ENCODE measurements around the gene ATXN1.

Gene ATXN1

DNA sequence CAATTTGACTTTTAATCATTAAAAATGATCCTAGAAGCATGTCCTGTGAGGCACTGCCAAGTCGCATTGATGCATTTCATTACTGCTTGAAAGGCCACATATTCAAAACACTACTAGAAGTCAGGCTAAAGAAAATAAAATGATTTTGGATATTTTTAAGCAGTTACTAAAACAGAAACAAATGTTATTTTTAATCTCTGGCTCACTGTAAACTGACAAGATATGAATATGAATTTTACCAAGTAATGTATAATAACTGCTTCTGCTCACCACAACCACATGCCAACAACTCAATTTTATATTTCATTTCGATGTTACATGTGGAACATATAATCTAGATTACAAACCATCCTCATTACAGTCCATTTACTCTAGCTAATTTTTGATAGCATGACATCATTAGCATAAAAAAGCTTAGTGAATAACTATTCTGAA is 90.6 kb downstream of the ATXN1 start:
- ChIA-PET POLR2A (no interaction called here), CTCF (no interaction called here)
- no peak for TF ChIP-seq FOXM1 (IDR thresholded peaks at IDR 0.05; ENCODE audit: borderline replicate concordance)
- TF ChIP-seq, protein P1, sequence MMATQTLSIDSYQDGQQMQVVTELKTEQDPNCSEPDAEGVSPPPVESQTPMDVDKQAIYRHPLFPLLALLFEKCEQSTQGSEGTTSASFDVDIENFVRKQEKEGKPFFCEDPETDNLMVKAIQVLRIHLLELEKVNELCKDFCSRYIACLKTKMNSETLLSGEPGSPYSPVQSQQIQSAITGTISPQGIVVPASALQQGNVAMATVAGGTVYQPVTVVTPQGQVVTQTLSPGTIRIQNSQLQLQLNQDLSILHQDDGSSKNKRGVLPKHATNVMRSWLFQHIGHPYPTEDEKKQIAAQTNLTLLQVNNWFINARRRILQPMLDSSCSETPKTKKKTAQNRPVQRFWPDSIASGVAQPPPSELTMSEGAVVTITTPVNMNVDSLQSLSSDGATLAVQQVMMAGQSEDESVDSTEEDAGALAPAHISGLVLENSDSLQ (IDR thresholded peaks at IDR 0.05), result no peak
- no peak for TF ChIP-seq ARNT (IDR thresholded peaks at IDR 0.05)
- no peak for TF ChIP-seq SP1 (IDR thresholded peaks at IDR 0.05)
- TF ChIP-seq SUZ12 (IDR thresholded peaks at IDR 0.05), result no peak
- no peak for TF ChIP-seq NFRKB (IDR thresholded peaks at IDR 0.05)
- TF ChIP-seq ELF4 (IDR thresholded peaks at IDR 0.05), result no peak
- TF ChIP-seq HDGF (IDR thresholded peaks at IDR 0.05; ENCODE audit: borderline replicate concordance), result no peak
- no peak for TF ChIP-seq L3MBTL2 (conservative IDR thresholded peaks at IDR 0.05)
- no peak for TF ChIP-seq FOXA1 (IDR thresholded peaks at IDR 0.05)
- TF ChIP-seq ZNF384 (IDR thresholded peaks at IDR 0.05), result no peak
- no peak for TF ChIP-seq BHLHE40 (IDR thresholded peaks at IDR 0.05; ENCODE audit: borderline replicate concordance)
- TF ChIP-seq TARDBP (IDR thresholded peaks at IDR 0.05), result no peak
- no peak for DNase-seq (ENCODE audit: extremely low spot score)

DNA sequence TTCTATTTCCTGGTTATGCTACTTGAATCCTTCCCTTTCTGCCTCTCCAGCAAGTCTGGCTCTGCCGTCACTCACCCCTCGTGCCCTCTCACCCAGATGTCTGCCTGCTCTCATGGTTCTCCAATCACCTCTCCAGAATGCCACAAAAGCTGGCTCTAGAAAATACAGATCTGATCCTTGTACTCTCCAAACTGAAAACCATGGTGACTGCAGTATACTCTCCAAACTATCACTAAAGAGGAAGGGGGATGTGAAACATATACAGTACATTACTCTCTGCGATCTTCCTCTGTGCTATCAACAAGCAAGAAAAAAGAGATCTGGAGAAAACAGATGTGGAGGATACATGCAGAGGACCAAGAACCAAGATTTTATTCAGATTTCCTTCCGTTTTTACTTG is 91.1 kb downstream of the ATXN1 start:
- no peak for DNase-seq (ENCODE audit: extremely low spot score)
- CTCF ChIA-PET, result no interaction called here
- TF ChIP-seq FOXM1 (IDR thresholded peaks at IDR 0.05; ENCODE audit: borderline replicate concordance), result no peak
- TF ChIP-seq BHLHE40 (IDR thresholded peaks at IDR 0.05; ENCODE audit: borderline replicate concordance), result no peak
- no peak for TF ChIP-seq SUZ12 (IDR thresholded peaks at IDR 0.05)
- TF ChIP-seq NFRKB (IDR thresholded peaks at IDR 0.05), result no peak
- TF ChIP-seq TARDBP (IDR thresholded peaks at IDR 0.05), result no peak
- no peak for TF ChIP-seq ARNT (IDR thresholded peaks at IDR 0.05)
- no peak for TF ChIP-seq HDGF (IDR thresholded peaks at IDR 0.05; ENCODE audit: borderline replicate concordance)
- TF ChIP-seq LEF1 (IDR thresholded peaks at IDR 0.05; ENCODE audit: borderline replicate concordance), result no peak
- TF ChIP-seq SP1 (IDR thresholded peaks at IDR 0.05), result no peak
- no peak for TF ChIP-seq FOXK2 (IDR thresholded peaks at IDR 0.05)
- no peak for TF ChIP-seq CTBP1 (IDR thresholded peaks at IDR 0.05; ENCODE audit: borderline replicate concordance)
- no peak for TF ChIP-seq ZNF384 (IDR thresholded peaks at IDR 0.05)
- no peak for TF ChIP-seq FOXA1 (IDR thresholded peaks at IDR 0.05)
- TF ChIP-seq, protein P1 (IDR thresholded peaks at IDR 0.05), result no peak
- TF ChIP-seq ELF4 (IDR thresholded peaks at IDR 0.05), result no peak
- no peak for TF ChIP-seq L3MBTL2 (conservative IDR thresholded peaks at IDR 0.05)
- POLR2A ChIA-PET, result no interaction called here

DNA sequence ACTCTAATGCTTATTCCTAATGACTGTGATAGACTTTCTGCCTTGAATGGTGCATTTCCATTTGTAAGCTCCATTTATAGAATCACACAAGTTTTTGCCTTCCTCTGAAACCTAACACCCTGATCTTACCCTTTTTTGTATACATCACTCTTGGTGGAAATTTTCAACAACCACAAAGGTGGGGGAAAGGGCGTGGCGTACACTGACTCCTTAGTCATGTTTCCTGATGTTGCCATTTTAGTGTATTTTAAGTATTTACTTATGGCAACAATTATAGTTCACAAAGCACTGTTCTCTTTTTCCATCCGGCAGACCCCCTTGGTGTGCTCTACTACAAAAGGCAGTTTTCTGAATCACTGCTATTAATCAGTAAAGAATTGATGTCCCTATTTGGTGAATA is 92.0 kb downstream of the ATXN1 start:
- TF ChIP-seq SUZ12 (IDR thresholded peaks at IDR 0.05) (no peak), ZNF384 (IDR thresholded peaks at IDR 0.05) (no peak), NFRKB (IDR thresholded peaks at IDR 0.05) (no peak), SP1 (IDR thresholded peaks at IDR 0.05) (no peak), BHLHE40 (IDR thresholded peaks at IDR 0.05; ENCODE audit: borderline replicate concordance) (no peak), CTBP1 (IDR thresholded peaks at IDR 0.05; ENCODE audit: borderline replicate concordance) (no peak)
- ChIA-PET POLR2A (no interaction called here), CTCF (no interaction called here)
- DNase-seq (ENCODE audit: extremely low spot score), result no peak

DNA sequence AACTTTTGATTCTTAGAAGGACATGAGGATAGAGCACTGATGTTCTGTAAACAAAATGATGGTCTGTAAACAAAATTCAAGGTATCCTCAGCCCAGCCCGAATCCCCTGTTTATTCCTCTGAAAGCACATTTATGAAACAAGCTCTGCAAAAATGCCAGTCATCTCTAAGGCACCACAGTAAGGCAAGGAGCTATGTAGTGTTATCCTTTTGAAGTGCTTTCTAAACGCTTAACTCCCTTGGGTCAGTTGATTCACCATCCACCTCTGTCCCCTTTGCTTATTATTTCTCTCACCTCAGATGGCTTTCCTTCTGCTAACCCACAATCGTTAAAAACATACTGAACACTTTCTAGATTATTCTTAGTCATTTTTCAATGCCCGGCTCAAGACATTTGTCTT is 93.8 kb downstream of the ATXN1 start:
- no peak for DNase-seq (ENCODE audit: extremely low spot score)
- POLR2A ChIA-PET, result no interaction called here
- TF ChIP-seq FOXK2 (IDR thresholded peaks at IDR 0.05), result no peak
- TF ChIP-seq HDGF (IDR thresholded peaks at IDR 0.05; ENCODE audit: borderline replicate concordance), result no peak
- TF ChIP-seq ELF4 (IDR thresholded peaks at IDR 0.05), result no peak
- TF ChIP-seq FOXA1 (IDR thresholded peaks at IDR 0.05), result no peak
- TF ChIP-seq LEF1 (IDR thresholded peaks at IDR 0.05; ENCODE audit: borderline replicate concordance), result no peak
- CTCF ChIA-PET, result no interaction called here

DNA sequence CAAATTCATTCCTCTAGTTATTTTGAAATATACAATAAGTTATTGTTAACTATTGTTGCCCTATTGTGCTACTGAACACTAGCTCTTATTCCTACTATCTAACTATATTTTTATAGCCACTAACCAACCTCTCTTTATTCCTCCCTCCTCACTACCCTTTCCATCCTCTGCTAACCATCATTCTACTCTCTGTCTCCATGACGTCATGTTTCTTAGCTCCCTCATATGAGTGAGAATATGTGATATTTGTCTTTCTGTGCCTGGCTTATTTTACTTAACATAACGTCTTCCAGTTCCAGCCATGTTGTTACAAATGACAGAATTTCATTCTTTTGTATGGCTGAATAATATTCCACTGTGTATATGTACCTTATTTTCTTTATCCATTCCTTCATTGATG is 95.3 kb downstream of the ATXN1 start:
- ChIA-PET CTCF (no interaction called here), POLR2A (no interaction called here)
- TF ChIP-seq SUZ12 (IDR thresholded peaks at IDR 0.05), result no peak
- no peak for TF ChIP-seq HDGF (IDR thresholded peaks at IDR 0.05; ENCODE audit: borderline replicate concordance)

DNA sequence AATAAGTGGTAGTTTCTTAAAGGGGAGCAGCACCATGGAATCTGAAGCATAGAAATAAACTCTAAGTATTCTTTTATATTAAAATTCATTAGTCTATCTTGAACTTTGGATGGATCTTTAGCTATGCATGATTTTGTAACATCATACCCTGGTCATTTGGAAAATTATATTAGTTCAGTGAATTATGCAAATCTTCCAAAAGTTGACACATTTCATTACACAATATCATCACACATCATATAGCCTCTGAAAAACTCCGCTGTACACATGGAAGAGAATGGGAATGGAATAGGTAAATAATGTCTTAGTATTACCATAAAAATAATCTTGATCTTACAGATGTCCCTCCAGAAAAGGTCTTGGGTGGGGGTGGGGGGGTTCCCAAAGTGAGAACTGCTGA is 96.1 kb downstream of the ATXN1 start:
- TF ChIP-seq LEF1 (IDR thresholded peaks at IDR 0.05; ENCODE audit: borderline replicate concordance) (no peak), HDGF (IDR thresholded peaks at IDR 0.05; ENCODE audit: borderline replicate concordance) (no peak), FOXK2 (IDR thresholded peaks at IDR 0.05) (no peak), L3MBTL2 (conservative IDR thresholded peaks at IDR 0.05) (no peak), ARNT (IDR thresholded peaks at IDR 0.05) (no peak), FOXM1 (IDR thresholded peaks at IDR 0.05; ENCODE audit: borderline replicate concordance) (no peak), TARDBP (IDR thresholded peaks at IDR 0.05) (no peak), NFRKB (IDR thresholded peaks at IDR 0.05) (no peak), CTBP1 (IDR thresholded peaks at IDR 0.05; ENCODE audit: borderline replicate concordance) (no peak), ELF4 (IDR thresholded peaks at IDR 0.05) (no peak), ZNF384 (IDR thresholded peaks at IDR 0.05) (no peak), SP1 (IDR thresholded peaks at IDR 0.05) (no peak), SUZ12 (IDR thresholded peaks at IDR 0.05) (no peak)
- TF ChIP-seq, protein P1 (IDR thresholded peaks at IDR 0.05), result no peak
- ChIA-PET CTCF (no interaction called here), POLR2A (no interaction called here)
- no peak for DNase-seq (ENCODE audit: extremely low spot score)

More for the DNA sequence above, 95.3 kb downstream of the ATXN1 start:
- no peak for DNase-seq (ENCODE audit: extremely low spot score)

DNA sequence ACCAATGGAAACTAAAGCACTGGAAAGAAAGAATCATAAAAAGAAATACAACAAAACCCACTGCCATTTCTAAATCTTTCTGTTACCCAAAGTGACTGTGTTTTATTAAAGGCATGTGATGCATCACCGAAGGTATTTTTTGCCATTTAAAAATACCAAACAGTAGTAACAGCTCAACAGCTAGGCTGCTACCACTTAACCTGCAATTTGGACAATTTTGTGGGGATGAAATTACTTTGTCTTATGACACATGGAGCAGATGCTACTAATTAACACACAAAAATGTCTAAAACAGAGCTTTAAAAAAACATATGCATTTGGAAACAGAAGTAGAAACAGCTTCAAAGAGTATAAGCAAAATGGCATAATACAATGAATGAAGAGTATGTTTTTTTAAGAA is 97.4 kb downstream of the ATXN1 start:
- CTCF ChIA-PET, result no interaction called here
- POLR2A ChIA-PET, result no interaction called here

More for the DNA sequence above, 97.4 kb downstream of the ATXN1 start:
- TF ChIP-seq SUZ12 (IDR thresholded peaks at IDR 0.05) (no peak), ARNT (IDR thresholded peaks at IDR 0.05) (no peak), L3MBTL2 (conservative IDR thresholded peaks at IDR 0.05) (no peak), NFRKB (IDR thresholded peaks at IDR 0.05) (no peak)
- no peak for DNase-seq (ENCODE audit: extremely low spot score)

All from HEK293T (cell line).